Measurements from ENCODE around the gene IFT25.
"Not testable (repeated sequence)": the region's sequence is repeated elsewhere in the genome, so short reads cannot be mapped to it uniquely, and the experiment has no call there.

The IFT25 gene

GRCh38 chr1:53895421-53895820 is 50.1 kb downstream of the IFT25 start:
- no peak for DNase-seq
- no peak for TF ChIP-seq POLR2A (IDR thresholded peaks at IDR 0.05; ENCODE audit: low read length)
- TF ChIP-seq GATA1 (IDR thresholded peaks at IDR 0.05; ENCODE audit: low read depth, low read length), result no peak

- no peak for TF ChIP-seq GATA1 (IDR thresholded peaks at IDR 0.05; ENCODE audit: low read depth, low read length)
- no peak for TF ChIP-seq POLR2A (IDR thresholded peaks at IDR 0.05; ENCODE audit: low read length)
- no peak for DNase-seq
These were observed 50.9 kb downstream of the IFT25 start for GRCh38 chr1:53894644-53895043.

GRCh38 chr1:53893999-53894636 is 51.4 kb downstream of the IFT25 start, which contains the start of gene DIO1:
DIO1 (plus strand) TSS chr1:53894187; CDS start chr1:53894211, 24 bp downstream.
- TF ChIP-seq POLR2A (IDR thresholded peaks at IDR 0.05; ENCODE audit: low read length), result no peak
- no peak for TF ChIP-seq GATA1 (IDR thresholded peaks at IDR 0.05; ENCODE audit: low read depth, low read length)
- DNase-seq, result no peak

GRCh38 chr1:53892911-53893310 is 52.6 kb downstream of the IFT25 start:
- TF ChIP-seq POLR2A (IDR thresholded peaks at IDR 0.05; ENCODE audit: low read length) (no peak), GATA1 (IDR thresholded peaks at IDR 0.05; ENCODE audit: low read depth, low read length) (no peak)
- no peak for DNase-seq

GRCh38 chr1:53891678-53892077 is 53.8 kb downstream of the IFT25 start:
- TF ChIP-seq GATA1 (IDR thresholded peaks at IDR 0.05; ENCODE audit: low read depth, low read length), result no peak
- TF ChIP-seq POLR2A (IDR thresholded peaks at IDR 0.05; ENCODE audit: low read length), result no peak
- DNase-seq, result no peak

- DNase-seq, result peak in 1 of 2 experiments; percentile 43
- TF ChIP-seq POLR2A (IDR thresholded peaks at IDR 0.05; ENCODE audit: low read length), result no peak
- no peak for TF ChIP-seq GATA1 (IDR thresholded peaks at IDR 0.05; ENCODE audit: low read depth, low read length)
These were observed 54.5 kb downstream of the IFT25 start for GRCh38 chr1:53891018-53891417.

GRCh38 chr1:53890522-53890941 is 55.0 kb downstream of the IFT25 start:
- no peak for DNase-seq
- TF ChIP-seq POLR2A (IDR thresholded peaks at IDR 0.05; ENCODE audit: low read length), result no peak
- TF ChIP-seq GATA1 (IDR thresholded peaks at IDR 0.05; ENCODE audit: low read depth, low read length), result no peak

GRCh38 chr1:53889304-53890298 is 55.9 kb downstream of the IFT25 start, which contains the start of gene YIPF1:
YIPF1 (minus strand) TSS chr1:53889797; CDS start chr1:53888937, 860 bp downstream.
- TF ChIP-seq GATA1 (IDR thresholded peaks at IDR 0.05; ENCODE audit: low read depth, low read length) (no peak), POLR2A (IDR thresholded peaks at IDR 0.05; ENCODE audit: low read length) (peak; percentile 62)
- peak; percentile 89 to 91 for DNase-seq

- TF ChIP-seq GATA1 (IDR thresholded peaks at IDR 0.05; ENCODE audit: low read depth, low read length) (no peak), POLR2A (IDR thresholded peaks at IDR 0.05; ENCODE audit: low read length) (no peak)
- DNase-seq, result no peak
These were observed 56.8 kb downstream of the IFT25 start for GRCh38 chr1:53888681-53889080.

GRCh38 chr1:53883600-53883999 is 61.9 kb downstream of the IFT25 start:
- DNase-seq, result not testable (repeated sequence)

- DNase-seq, result not testable (repeated sequence)
These were observed 63.6 kb downstream of the IFT25 start for GRCh38 chr1:53881853-53882252.

GRCh38 chr1:53878492-53879105 is 66.9 kb downstream of the IFT25 start:
- DNase-seq, result peak; percentile 56 to 72
- no peak for TF ChIP-seq POLR2A (IDR thresholded peaks at IDR 0.05; ENCODE audit: low read length)
- no peak for TF ChIP-seq GATA1 (IDR thresholded peaks at IDR 0.05; ENCODE audit: low read depth, low read length)

- DNase-seq, result not testable (repeated sequence)
These were observed 70.3 kb downstream of the IFT25 start for GRCh38 chr1:53875150-53875549.

GRCh38 chr1:53871773-53872484 is 73.6 kb downstream of the IFT25 start:
- no peak for DNase-seq
- TF ChIP-seq POLR2A (IDR thresholded peaks at IDR 0.05; ENCODE audit: low read length) (no peak), GATA1 (IDR thresholded peaks at IDR 0.05; ENCODE audit: low read depth, low read length) (no peak)
